Mammary epithelial cell (primary cell): ENCODE measurements around the gene DGKD.

Experiments used
- EZH2 ChIP-seq: IDR thresholded peaks from 2 replicates; pipeline ENCODE4 v1.6.1; 2012; ENCODE audit warnings: low read length, inconsistent platforms, borderline replicate concordance
- TF ChIP-seq, protein P1 (sequence below), 2 donors: IDR thresholded peaks in 1 of 2; conservative IDR thresholded peaks in 1 of 2; 2 replicates each; pipeline ENCODE4 v1.5.1; 2011 to 2012; ENCODE audit warnings: inconsistent platforms in 2 of 2, low read length in 2 of 2, mild to moderate bottlenecking in 2 of 2, control low read depth in 1 of 2, low read depth in 1 of 2; ENCODE audit not compliant: insufficient read depth in 1 of 2; ENCODE audit errors: extremely low read depth in 1 of 2

DNA sequence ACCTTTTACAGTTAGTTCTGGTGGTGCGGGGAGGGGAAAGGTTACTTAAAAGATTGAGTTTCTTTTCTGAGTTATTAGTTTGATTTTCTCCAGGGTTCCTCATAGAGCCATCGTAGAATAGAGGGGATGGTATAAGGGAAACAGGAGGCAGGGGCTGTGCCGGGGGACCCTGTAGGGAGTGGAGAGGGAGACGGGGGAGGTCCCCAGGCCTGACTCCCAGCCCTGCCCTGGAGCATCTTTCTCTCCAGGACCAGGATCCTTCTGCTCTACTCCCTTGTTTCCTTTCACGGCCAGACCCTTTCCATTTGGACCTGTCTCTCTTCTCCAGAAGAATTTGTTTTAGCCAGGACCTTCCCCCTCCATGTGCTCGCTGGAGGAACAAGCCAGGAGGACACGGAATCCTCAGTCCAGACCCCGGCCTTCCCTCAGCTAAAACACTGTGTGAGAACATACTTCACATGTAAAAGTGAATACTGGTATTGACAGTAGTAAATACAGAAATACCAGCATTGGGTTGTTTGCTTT is 35.4 kb downstream of the DGKD start:
- TF ChIP-seq, protein P1, sequence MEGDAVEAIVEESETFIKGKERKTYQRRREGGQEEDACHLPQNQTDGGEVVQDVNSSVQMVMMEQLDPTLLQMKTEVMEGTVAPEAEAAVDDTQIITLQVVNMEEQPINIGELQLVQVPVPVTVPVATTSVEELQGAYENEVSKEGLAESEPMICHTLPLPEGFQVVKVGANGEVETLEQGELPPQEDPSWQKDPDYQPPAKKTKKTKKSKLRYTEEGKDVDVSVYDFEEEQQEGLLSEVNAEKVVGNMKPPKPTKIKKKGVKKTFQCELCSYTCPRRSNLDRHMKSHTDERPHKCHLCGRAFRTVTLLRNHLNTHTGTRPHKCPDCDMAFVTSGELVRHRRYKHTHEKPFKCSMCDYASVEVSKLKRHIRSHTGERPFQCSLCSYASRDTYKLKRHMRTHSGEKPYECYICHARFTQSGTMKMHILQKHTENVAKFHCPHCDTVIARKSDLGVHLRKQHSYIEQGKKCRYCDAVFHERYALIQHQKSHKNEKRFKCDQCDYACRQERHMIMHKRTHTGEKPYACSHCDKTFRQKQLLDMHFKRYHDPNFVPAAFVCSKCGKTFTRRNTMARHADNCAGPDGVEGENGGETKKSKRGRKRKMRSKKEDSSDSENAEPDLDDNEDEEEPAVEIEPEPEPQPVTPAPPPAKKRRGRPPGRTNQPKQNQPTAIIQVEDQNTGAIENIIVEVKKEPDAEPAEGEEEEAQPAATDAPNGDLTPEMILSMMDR (conservative IDR thresholded peaks at IDR 0.05 in 1 of 2, IDR thresholded peaks at IDR 0.05 in 1 of 2; ENCODE audit: extremely low read depth in 1 of 2, insufficient read depth in 1 of 2, low read depth in 1 of 2, low read length in 2 of 2): no peak
- no peak for TF ChIP-seq EZH2
